ENCODE data around the gene FOXP1.
"Not testable (repeated sequence)": the region's sequence is repeated elsewhere in the genome, so short reads cannot be mapped to it uniquely, and the experiment has no call there.

FOXP1 gene

GRCh38 chr3:71451060-71451459 is 132.5 kb downstream of the FOXP1 start:
- no peak for DNase-seq (ENCODE audit: low spot score)

GRCh38 chr3:71450162-71450561 is 133.4 kb downstream of the FOXP1 start:
- DNase-seq (ENCODE audit: low spot score), result no peak

- DNase-seq (ENCODE audit: low spot score), result no peak
These were observed 135.7 kb downstream of the FOXP1 start for GRCh38 chr3:71447803-71448202.

- DNase-seq (ENCODE audit: low spot score), result no peak
These were observed 136.3 kb downstream of the FOXP1 start for GRCh38 chr3:71447197-71447596.

GRCh38 chr3:71446734-71447133 is 136.8 kb downstream of the FOXP1 start:
- DNase-seq (ENCODE audit: low spot score), result no peak

GRCh38 chr3:71446260-71446659 is 137.3 kb downstream of the FOXP1 start:
- no peak for DNase-seq (ENCODE audit: low spot score)

- DNase-seq (ENCODE audit: low spot score), result no peak
These were observed 138.7 kb downstream of the FOXP1 start for GRCh38 chr3:71444861-71445259.

GRCh38 chr3:71444028-71444860 is 139.3 kb downstream of the FOXP1 start:
- peak; percentile 80 for DNase-seq (ENCODE audit: low spot score)

- DNase-seq (ENCODE audit: low spot score), result no peak
These were observed 140.2 kb downstream of the FOXP1 start for GRCh38 chr3:71443332-71443731.

GRCh38 chr3:71442652-71443042 is 140.9 kb downstream of the FOXP1 start:
- DNase-seq (ENCODE audit: low spot score), result no peak

GRCh38 chr3:71441925-71442651 is 141.4 kb downstream of the FOXP1 start:
- no peak for DNase-seq (ENCODE audit: low spot score)

GRCh38 chr3:71441217-71441924 is 142.2 kb downstream of the FOXP1 start:
- DNase-seq (ENCODE audit: low spot score), result peak; percentile 41

- DNase-seq (ENCODE audit: low spot score), result no peak
These were observed 144.6 kb downstream of the FOXP1 start for GRCh38 chr3:71438904-71439303.

GRCh38 chr3:71438071-71438685 is 145.3 kb downstream of the FOXP1 start:
- no peak for DNase-seq (ENCODE audit: low spot score)

GRCh38 chr3:71436337-71436736 is 147.2 kb downstream of the FOXP1 start:
- DNase-seq (ENCODE audit: low spot score), result no peak

GRCh38 chr3:71435836-71436235 is 147.7 kb downstream of the FOXP1 start:
- DNase-seq (ENCODE audit: low spot score), result not testable (repeated sequence)

- DNase-seq (ENCODE audit: low spot score), result no peak
These were observed 149.9 kb downstream of the FOXP1 start for GRCh38 chr3:71433631-71434030.

GRCh38 chr3:71432044-71432975 is 151.2 kb downstream of the FOXP1 start:
- no peak for DNase-seq (ENCODE audit: low spot score)

- no peak for DNase-seq (ENCODE audit: low spot score)
These were observed 152.5 kb downstream of the FOXP1 start for GRCh38 chr3:71430941-71431552.

GRCh38 chr3:71429597-71429988 is 153.9 kb downstream of the FOXP1 start:
- no peak for DNase-seq (ENCODE audit: low spot score)

Measured in pons (tissue), 1 donor.